Endometrial microvascular endothelial cells (primary cell): ENCODE data around the gene MAP7. TPM values are rescaled to one million over a fixed set of nuclear protein-coding genes. Genes with fewer than 3 reads are reported as not detected.
"Not testable (repeated sequence)": the region's sequence is repeated elsewhere in the genome, so short reads cannot be mapped to it uniquely, and the experiment has no call there.

Experiments
- in situ Hi-C: cut with HindIII; loops from 2 replicates; pipeline ENCODE4 v1.10.0; 2017; ENCODE audit warnings: low sequenced_read_pairs, low pct_unique_long_range_greater_than_20kb; ENCODE audit errors: inconsistent ontology term
- total RNA-seq: library from RNA; depleted of rRNA; stranded (reverse); fragments of >200 nt; gene quantifications from one replicate; pipeline ENCODE4 v1.2.3, GENCODE V29; 2015; ENCODE audit errors: inconsistent ontology term

The MAP7 gene
- total RNA-seq, 1 donor from 2014 or later, result not detected

- in situ Hi-C loops, result no loop called here
These were observed 214.4 kb downstream of the MAP7 start for GRCh38 chr6:136335736-136336363.

- in situ Hi-C loops, result no loop called here
These were observed 215.4 kb downstream of the MAP7 start for GRCh38 chr6:136334853-136335252.

GRCh38 chr6:136334465-136334846, 215.8 kb downstream of the MAP7 start:
- in situ Hi-C loops, result no loop called here

GRCh38 chr6:136333824-136334464, 216.3 kb downstream of the MAP7 start:
- in situ Hi-C loops, result no loop called here

- in situ Hi-C loops, result no loop called here
These were observed 218.8 kb downstream of the MAP7 start for GRCh38 chr6:136331461-136331860.

GRCh38 chr6:136330634-136331033, 219.6 kb downstream of the MAP7 start:
- in situ Hi-C loops, result no loop called here

- in situ Hi-C loops, result no loop called here
These were observed 224.1 kb downstream of the MAP7 start for GRCh38 chr6:136326038-136326553.

GRCh38 chr6:136324686-136325380, 225.4 kb downstream of the MAP7 start:
- in situ Hi-C loops, result no loop called here

- in situ Hi-C loops, result no loop called here
These were observed 226.7 kb downstream of the MAP7 start for GRCh38 chr6:136323431-136324112.

- in situ Hi-C loops, result no loop called here
These were observed 230.5 kb downstream of the MAP7 start for GRCh38 chr6:136319732-136320131.

- in situ Hi-C loops, result no loop called here
These were observed 231.5 kb downstream of the MAP7 start for GRCh38 chr6:136318676-136319075.

- in situ Hi-C loops, result no loop called here
These were observed 232.3 kb downstream of the MAP7 start for GRCh38 chr6:136317971-136318370.

GRCh38 chr6:136317021-136317694, 233.1 kb downstream of the MAP7 start:
- in situ Hi-C loops, result no loop called here

- in situ Hi-C loops, result no loop called here
These were observed 234.6 kb downstream of the MAP7 start for GRCh38 chr6:136315594-136315993.

- in situ Hi-C loops, result no loop called here
These were observed 237.2 kb downstream of the MAP7 start for GRCh38 chr6:136312975-136313374.

- in situ Hi-C loops, result no loop called here
These were observed 240.4 kb downstream of the MAP7 start for GRCh38 chr6:136309729-136310311.

- in situ Hi-C loops, result no loop called here
These were observed 241.1 kb downstream of the MAP7 start for GRCh38 chr6:136309171-136309570.

GRCh38 chr6:136308469-136308868, 241.8 kb downstream of the MAP7 start:
- in situ Hi-C loops, result not testable (repeated sequence)

- in situ Hi-C loops, result no loop called here
These were observed 242.9 kb downstream of the MAP7 start for GRCh38 chr6:136307351-136307750.
